Astrocyte (in vitro differentiated cells and primary cell): Measurements from ENCODE around the gene B3GALNT2. TPM values are rescaled to one million over a fixed set of nuclear protein-coding genes. Genes with fewer than 3 reads are reported as not detected.
"Not testable (repeated sequence)": the region's sequence is repeated elsewhere in the genome, so short reads cannot be mapped to it uniquely, and the experiment has no call there.

ENCODE experiments used
- DNase-seq: peaks from one replicate; pipeline ENCODE4 v3.0.0-alpha.2; 2010; ENCODE audit warnings: low read depth
- FAIRE-seq: peaks from 2 replicates; lab custom pipeline; 2011; peaks lifted over from hg19 to GRCh38; lab: Jason Lieb, UNC
- H2AFZ ChIP-seq: 2 replicates; pipeline ENCODE4 v1.6.0; 2012; ENCODE audit warnings: low read depth, low read length, inconsistent platforms
- H3K27ac ChIP-seq: 2 replicates; pipeline ENCODE4 v1.5.1; 2011; ENCODE audit warnings: low read depth, low read length, inconsistent platforms
- H3K27me3 ChIP-seq: 2 replicates; pipeline ENCODE4 v1.6.0; 2011; ENCODE audit warnings: low read length, inconsistent platforms; ENCODE audit not compliant: insufficient read depth
- H3K36me3 ChIP-seq: 2 replicates; pipeline ENCODE4 v1.5.1; 2011; ENCODE audit warnings: low read length, inconsistent platforms; ENCODE audit not compliant: insufficient read depth
- H3K4me1 ChIP-seq: 2 replicates; pipeline ENCODE4 v1.5.1; 2011; ENCODE audit warnings: low read length, inconsistent platforms; ENCODE audit not compliant: insufficient read depth
- H3K4me2 ChIP-seq: 2 replicates; pipeline ENCODE4 v1.6.0; 2012; ENCODE audit warnings: low read length, inconsistent platforms
- H3K4me3 ChIP-seq: 2 replicates; pipeline ENCODE4 v1.5.1; 2011; ENCODE audit warnings: low read depth, mild to moderate bottlenecking, low read length, inconsistent platforms; ENCODE audit not compliant: insufficient read depth
- H3K79me2 ChIP-seq: 2 replicates; pipeline ENCODE4 v1.6.0; 2012; ENCODE audit warnings: mild to moderate bottlenecking, low read length, inconsistent platforms; ENCODE audit not compliant: insufficient read depth
- H3K9ac ChIP-seq: 2 replicates; pipeline ENCODE4 v1.6.0; 2012; ENCODE audit warnings: mild to moderate bottlenecking, low read length, inconsistent platforms
- H3K9me3 ChIP-seq: 2 replicates; pipeline ENCODE4 v1.5.1; 2012; ENCODE audit warnings: low read depth, mild to moderate bottlenecking, low read length, inconsistent platforms; ENCODE audit not compliant: insufficient read depth
- H4K20me1 ChIP-seq: 2 replicates; pipeline ENCODE4 v1.6.0; 2012; ENCODE audit warnings: low read length, inconsistent platforms; ENCODE audit not compliant: insufficient read depth
- H3K27ac Mint-ChIP-seq: one replicate; pipeline ENCODE4 v1.8.0; 2021; ENCODE audit warnings: mild to moderate bottlenecking, mixed read lengths; ENCODE audit not compliant: unreplicated experiment
- H3K27me3 Mint-ChIP-seq: one replicate; pipeline ENCODE4 v1.8.0; 2021; ENCODE audit warnings: low read depth, mixed read lengths; ENCODE audit not compliant: unreplicated experiment
- H3K36me3 Mint-ChIP-seq: one replicate; pipeline ENCODE4 v1.8.0; 2021; ENCODE audit warnings: low read depth, mixed read lengths; ENCODE audit not compliant: unreplicated experiment
- H3K4me1 Mint-ChIP-seq: one replicate; pipeline ENCODE4 v1.8.0; 2021; ENCODE audit warnings: low read depth, mixed read lengths; ENCODE audit not compliant: unreplicated experiment
- H3K4me3 Mint-ChIP-seq: one replicate; pipeline ENCODE4 v1.8.0; 2021; ENCODE audit warnings: mild to moderate bottlenecking, moderate library complexity, mixed read lengths; ENCODE audit not compliant: unreplicated experiment
- H3K9me3 Mint-ChIP-seq: one replicate; pipeline ENCODE4 v1.8.0; 2021; ENCODE audit warnings: mild to moderate bottlenecking, mixed read lengths; ENCODE audit not compliant: unreplicated experiment
- EZH2 ChIP-seq: IDR thresholded peaks from 2 replicates; pipeline ENCODE4 v1.6.1; 2012; ENCODE audit warnings: mild to moderate bottlenecking, low read length, inconsistent platforms; ENCODE audit not compliant: insufficient read depth
- total RNA-seq: library from RNA; stranded (reverse); gene quantifications from 2 replicates; pipeline ENCODE4 v1.2.1, GENCODE V29; 2021
- TF ChIP-seq, protein P1 (sequence below): IDR thresholded peaks from 2 replicates; pipeline ENCODE4 v1.5.1; 2011; ENCODE audit warnings: low read depth, mild to moderate bottlenecking, inconsistent platforms, low read length, moderate library complexity; ENCODE audit not compliant: insufficient read depth

B3GALNT2 gene
- total RNA-seq, 1 donor from 2014 or later: 40.5 TPM

DNA sequence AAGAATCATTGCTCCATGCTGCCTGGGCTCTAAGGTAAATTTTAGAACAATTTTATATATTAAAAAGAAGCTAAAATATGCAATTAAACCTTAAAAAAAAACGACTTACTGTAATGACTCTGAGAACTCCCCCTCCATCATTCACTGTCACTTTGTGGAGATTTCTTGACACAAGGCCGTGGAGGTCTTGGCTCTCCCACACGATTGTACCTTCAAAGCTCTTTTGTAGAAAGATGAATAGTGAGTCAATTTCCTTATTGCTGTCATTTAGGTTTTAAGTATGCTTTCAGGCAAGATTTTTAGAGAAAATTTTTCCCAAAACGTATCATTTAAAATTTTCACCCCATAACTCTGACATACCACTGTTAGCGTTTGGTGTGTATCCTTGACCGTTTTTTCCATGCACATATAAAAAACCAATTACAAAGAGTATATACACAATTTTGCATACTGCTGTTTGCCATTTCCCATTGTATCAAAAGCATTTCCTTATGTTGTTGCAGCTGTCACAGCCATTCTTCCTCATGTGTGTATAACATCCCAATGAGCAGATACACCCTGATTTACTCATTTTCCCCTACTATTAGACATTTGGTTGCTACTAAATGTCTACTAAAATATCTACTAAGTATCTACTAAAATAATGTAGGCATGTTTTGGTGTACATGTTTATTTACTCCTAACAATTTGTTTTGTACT is 33.4 kb downstream of the B3GALNT2 start:
- Histone ChIP-seq H3K9me3 (no peaks in the 10 kb centered on the region), H3K27ac (no peak overlapping the region), H3K79me2 (no peaks in the 10 kb centered on the region), H2AFZ (no peak overlapping the region), H3K4me3 (no peak overlapping the region), H3K9ac (no peak overlapping the region), H3K4me1 (peaks cover 11% of the 10 kb centered on the region), H4K20me1 (no peaks in the 10 kb centered on the region), H3K27me3 (no peaks in the 10 kb centered on the region), H3K36me3 (peaks cover 4% of the 10 kb centered on the region), H3K4me2 (no peak overlapping the region)
- TF ChIP-seq, protein P1, sequence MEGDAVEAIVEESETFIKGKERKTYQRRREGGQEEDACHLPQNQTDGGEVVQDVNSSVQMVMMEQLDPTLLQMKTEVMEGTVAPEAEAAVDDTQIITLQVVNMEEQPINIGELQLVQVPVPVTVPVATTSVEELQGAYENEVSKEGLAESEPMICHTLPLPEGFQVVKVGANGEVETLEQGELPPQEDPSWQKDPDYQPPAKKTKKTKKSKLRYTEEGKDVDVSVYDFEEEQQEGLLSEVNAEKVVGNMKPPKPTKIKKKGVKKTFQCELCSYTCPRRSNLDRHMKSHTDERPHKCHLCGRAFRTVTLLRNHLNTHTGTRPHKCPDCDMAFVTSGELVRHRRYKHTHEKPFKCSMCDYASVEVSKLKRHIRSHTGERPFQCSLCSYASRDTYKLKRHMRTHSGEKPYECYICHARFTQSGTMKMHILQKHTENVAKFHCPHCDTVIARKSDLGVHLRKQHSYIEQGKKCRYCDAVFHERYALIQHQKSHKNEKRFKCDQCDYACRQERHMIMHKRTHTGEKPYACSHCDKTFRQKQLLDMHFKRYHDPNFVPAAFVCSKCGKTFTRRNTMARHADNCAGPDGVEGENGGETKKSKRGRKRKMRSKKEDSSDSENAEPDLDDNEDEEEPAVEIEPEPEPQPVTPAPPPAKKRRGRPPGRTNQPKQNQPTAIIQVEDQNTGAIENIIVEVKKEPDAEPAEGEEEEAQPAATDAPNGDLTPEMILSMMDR: no peak
- TF ChIP-seq EZH2: no peak
- Mint-ChIP-seq H3K36me3 (peaks cover 5% of the 10 kb centered on the region), H3K4me3 (no peak overlapping the region), H3K27ac (no peak overlapping the region), H3K4me1 (peaks cover 6% of the 10 kb centered on the region), H3K27me3 (no peaks in the 10 kb centered on the region), H3K9me3 (no peaks in the 10 kb centered on the region)
- no peak for FAIRE-seq
- DNase-seq: no peak

- H3K79me2 ChIP-seq, H3K4me3 ChIP-seq, DNase-seq, H3K4me3 Mint-ChIP-seq, H2AFZ ChIP-seq, H3K36me3 Mint-ChIP-seq, H3K9me3 ChIP-seq, H3K9me3 Mint-ChIP-seq, H3K27me3 ChIP-seq, FAIRE-seq, H3K36me3 ChIP-seq, H3K9ac ChIP-seq, H4K20me1 ChIP-seq, H3K27me3 Mint-ChIP-seq, H3K4me1 Mint-ChIP-seq, H3K4me2 ChIP-seq: not testable (repeated sequence)
- peak overlapping the region; percentile 41 for H3K27ac Mint-ChIP-seq
- Histone ChIP-seq H3K4me1 (peaks cover 11% of the 10 kb centered on the region), H3K27ac (peak overlapping the region; percentile 60)
Observed at GRCh38 chr1:235469897-235470296, 34.4 kb downstream of the B3GALNT2 start.

DNA sequence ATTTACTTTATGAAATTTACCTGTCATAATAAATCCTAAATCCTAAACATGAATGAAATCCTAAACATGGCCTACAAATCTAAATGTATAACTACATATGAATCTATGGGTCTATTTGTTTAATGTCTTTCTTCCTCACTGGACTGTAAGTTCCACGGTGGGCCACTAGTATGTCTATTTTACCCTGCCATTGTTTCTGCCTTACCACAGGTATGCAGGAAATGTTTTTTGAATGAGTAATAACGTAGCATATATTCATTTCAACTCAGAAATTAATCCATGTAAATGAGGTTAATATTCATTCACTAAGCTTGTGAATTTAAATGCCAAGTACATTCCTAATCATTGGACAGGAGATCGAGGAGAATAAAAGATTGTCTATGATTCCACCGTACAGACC is 35.3 kb downstream of the B3GALNT2 start:
- Histone ChIP-seq H4K20me1 (no peaks in the 10 kb centered on the region), H3K4me3 (no peak overlapping the region), H3K79me2 (no peaks in the 10 kb centered on the region), H3K9ac (no peak overlapping the region), H3K4me2 (peak overlapping the region; percentile 74), H3K27ac (peak overlapping the region; percentile 60), H3K9me3 (no peaks in the 10 kb centered on the region), H3K27me3 (no peaks in the 10 kb centered on the region), H2AFZ (no peak overlapping the region), H3K36me3 (peaks cover 3% of the 10 kb centered on the region), H3K4me1 (peaks cover 11% of the 10 kb centered on the region)
- H3K27me3 Mint-ChIP-seq: no peaks in the 10 kb centered on the region
- H3K4me3 Mint-ChIP-seq: no peak overlapping the region
- H3K27ac Mint-ChIP-seq: peak overlapping the region; percentile 88
- H3K36me3 Mint-ChIP-seq: peaks cover 5% of the 10 kb centered on the region
- peaks cover 6% of the 10 kb centered on the region for H3K4me1 Mint-ChIP-seq
- FAIRE-seq (peak; percentile 32), DNase-seq (peak; percentile 87)
- no peaks in the 10 kb centered on the region for H3K9me3 Mint-ChIP-seq
- TF ChIP-seq EZH2: no peak
- TF ChIP-seq, protein P1: peak; percentile 48
